GM18517 (cell line): ENCODE data around the gene PIK3C2B.
A peak's percentile ranks its signal among the peaks of the same experiment; 100 is the strongest.
"Not testable (repeated sequence)": the region's sequence is repeated elsewhere in the genome, so short reads cannot be mapped to it uniquely, and the experiment has no call there.

Source experiments
- ATAC-seq: cut with Tn5 transposase; IDR thresholded peaks from one replicate; pipeline ENCODE4 v1.9.1; 2021; ENCODE audit warnings: mild to moderate bottlenecking, moderate library complexity; ENCODE audit not compliant: unreplicated experiment

The PIK3C2B gene

GRCh38 chr1:204506969-204507316 lies 12.3 kb upstream of the PIK3C2B start:
- peak; percentile 56 for ATAC-seq

GRCh38 chr1:204506201-204506968 lies 11.8 kb upstream of the PIK3C2B start:
- ATAC-seq: peak; percentile 72

GRCh38 chr1:204505674-204506200 lies 11.1 kb upstream of the PIK3C2B start:
- ATAC-seq: no peak

- ATAC-seq: no peak
Measured at GRCh38 chr1:204503913-204504519, 9.4 kb upstream of the PIK3C2B start.

GRCh38 chr1:204503122-204503912 lies 8.7 kb upstream of the PIK3C2B start:
- ATAC-seq: no peak

- ATAC-seq: no peak
Measured at GRCh38 chr1:204502241-204502640, 7.6 kb upstream of the PIK3C2B start.

GRCh38 chr1:204499511-204500468 lies 5.2 kb upstream of the PIK3C2B start:
- ATAC-seq: no peak

- ATAC-seq: no peak
Measured at GRCh38 chr1:204498981-204499380, 4.4 kb upstream of the PIK3C2B start.

GRCh38 chr1:204495777-204496176 lies 1.2 kb upstream of the PIK3C2B start:
- no peak for ATAC-seq

- ATAC-seq: peak; percentile 28
Measured at GRCh38 chr1:204495078-204495753, 611 bp upstream of the PIK3C2B start.

GRCh38 chr1:204493984-204494280 lies 673 bp downstream of the PIK3C2B start:
- ATAC-seq: peak; percentile 26

- ATAC-seq: no peak
Measured at GRCh38 chr1:204493145-204493983, 1.2 kb downstream of the PIK3C2B start.

GRCh38 chr1:204491655-204492054 lies 3.0 kb downstream of the PIK3C2B start:
- ATAC-seq: no peak

- ATAC-seq: no peak
Measured at GRCh38 chr1:204487256-204487615, 7.4 kb downstream of the PIK3C2B start.

- not testable (repeated sequence) for ATAC-seq
Measured at GRCh38 chr1:204486513-204487255, 7.9 kb downstream of the PIK3C2B start.

- ATAC-seq: no peak
Measured at GRCh38 chr1:204483791-204484190, 10.8 kb downstream of the PIK3C2B start.

GRCh38 chr1:204480515-204480914 lies 14.1 kb downstream of the PIK3C2B start:
- ATAC-seq: no peak

GRCh38 chr1:204479387-204480136 lies 15.0 kb downstream of the PIK3C2B start:
- ATAC-seq: no peak
